ENCODE results near the gene NOXA1.
"Not testable (repeated sequence)": the region's sequence is repeated elsewhere in the genome, so short reads cannot be mapped to it uniquely, and the experiment has no call there.

Gene NOXA1

GRCh38 chr9:137466389-137467085, 43.3 kb downstream of the NOXA1 start:
- DNase-seq, result not testable (repeated sequence)

- DNase-seq, result no peak
Observed at GRCh38 chr9:137467161-137467581, 44.0 kb downstream of the NOXA1 start.

GRCh38 chr9:137467896-137468295, 44.7 kb downstream of the NOXA1 start:
- DNase-seq, result no peak

GRCh38 chr9:137470785-137471184, 47.6 kb downstream of the NOXA1 start:
- DNase-seq, result no peak

- DNase-seq, result no peak
Observed at GRCh38 chr9:137474271-137474670, 51.1 kb downstream of the NOXA1 start.

GRCh38 chr9:137475666-137476065, 52.5 kb downstream of the NOXA1 start:
- DNase-seq, result no peak

- DNase-seq, result no peak
Observed at GRCh38 chr9:137476856-137477255, 53.7 kb downstream of the NOXA1 start.

- no peak for DNase-seq
Observed at GRCh38 chr9:137477778-137478612, 54.8 kb downstream of the NOXA1 start.

GRCh38 chr9:137478613-137478961, 55.4 kb downstream of the NOXA1 start:
- DNase-seq, result no peak

GRCh38 chr9:137478962-137479861, 56.0 kb downstream of the NOXA1 start:
- DNase-seq, result no peak

- no peak for DNase-seq
Observed at GRCh38 chr9:137479892-137480685, 56.9 kb downstream of the NOXA1 start.

- no peak for DNase-seq
Observed at GRCh38 chr9:137480686-137481683, 57.8 kb downstream of the NOXA1 start.

- DNase-seq, result no peak
Observed at GRCh38 chr9:137482094-137482781, 59.0 kb downstream of the NOXA1 start.

Data from NCI-H1105 treated with DMSO at 0.1 percent for 48 hours (cell line).